ENCODE results near the gene MCF2L. TPM values are rescaled to one million over a fixed set of nuclear protein-coding genes. Genes with fewer than 3 reads are reported as not detected.

Gene MCF2L
- total RNA-seq, 3 donors from 2014 or later: 33.4 to 77.3 (median 38.6) TPM

- TF ChIP-seq, protein P1, sequence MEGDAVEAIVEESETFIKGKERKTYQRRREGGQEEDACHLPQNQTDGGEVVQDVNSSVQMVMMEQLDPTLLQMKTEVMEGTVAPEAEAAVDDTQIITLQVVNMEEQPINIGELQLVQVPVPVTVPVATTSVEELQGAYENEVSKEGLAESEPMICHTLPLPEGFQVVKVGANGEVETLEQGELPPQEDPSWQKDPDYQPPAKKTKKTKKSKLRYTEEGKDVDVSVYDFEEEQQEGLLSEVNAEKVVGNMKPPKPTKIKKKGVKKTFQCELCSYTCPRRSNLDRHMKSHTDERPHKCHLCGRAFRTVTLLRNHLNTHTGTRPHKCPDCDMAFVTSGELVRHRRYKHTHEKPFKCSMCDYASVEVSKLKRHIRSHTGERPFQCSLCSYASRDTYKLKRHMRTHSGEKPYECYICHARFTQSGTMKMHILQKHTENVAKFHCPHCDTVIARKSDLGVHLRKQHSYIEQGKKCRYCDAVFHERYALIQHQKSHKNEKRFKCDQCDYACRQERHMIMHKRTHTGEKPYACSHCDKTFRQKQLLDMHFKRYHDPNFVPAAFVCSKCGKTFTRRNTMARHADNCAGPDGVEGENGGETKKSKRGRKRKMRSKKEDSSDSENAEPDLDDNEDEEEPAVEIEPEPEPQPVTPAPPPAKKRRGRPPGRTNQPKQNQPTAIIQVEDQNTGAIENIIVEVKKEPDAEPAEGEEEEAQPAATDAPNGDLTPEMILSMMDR (IDR thresholded peaks at IDR 0.05): no peak
- TF ChIP-seq POLR2AphosphoS5 (IDR thresholded peaks at IDR 0.05): no peak
- TF ChIP-seq POLR2A (IDR thresholded peaks at IDR 0.05): no peak
- Histone ChIP-seq H3K4me1 (no peaks in the 10 kb centered on the region), H3K27me3 (no peaks in the 10 kb centered on the region), H3K27ac (no peak overlapping the region), H3K36me3 (no peaks in the 10 kb centered on the region), H3K9me3 (no peaks in the 10 kb centered on the region), H3K4me3 (no peak overlapping the region)
- DNase-seq (ENCODE audit: low spot score in 2 of 2): no peak
- intact Hi-C loops (cut with DNase I; ENCODE audit: low total_unique reads): no loop called here
Measured at GRCh38 chr13:112955271-112955937, 13.6 kb upstream of the MCF2L start.

DNA sequence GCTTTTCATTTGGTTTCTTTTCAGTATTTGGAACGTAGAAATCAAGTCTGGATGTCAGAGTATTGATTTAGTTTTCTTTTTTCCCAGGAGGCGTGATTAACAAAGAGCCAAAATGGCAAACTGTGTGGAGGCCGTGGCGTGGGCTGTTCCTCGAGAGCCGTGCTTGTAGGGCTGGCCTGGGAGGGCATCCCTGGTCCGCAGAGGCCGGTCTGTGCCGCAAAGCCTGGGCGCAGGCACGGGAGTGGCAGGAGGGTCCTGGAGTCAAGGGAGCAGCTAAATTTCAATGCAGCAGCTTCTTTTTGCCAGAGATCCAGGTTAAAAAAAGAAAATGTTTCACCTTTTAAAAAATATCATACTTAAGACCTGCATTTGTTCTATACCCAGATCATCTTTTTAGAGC lies 13.1 kb upstream of the MCF2L start:
- H3K27ac ChIP-seq: no peak overlapping the region
- H3K4me1 ChIP-seq: no peaks in the 10 kb centered on the region
- DNase-seq (ENCODE audit: low spot score in 2 of 2): no peak
- no peaks in the 10 kb centered on the region for H3K27me3 ChIP-seq
- no peak overlapping the region for H3K4me3 ChIP-seq
- TF ChIP-seq, protein P1 (IDR thresholded peaks at IDR 0.05): no peak
- no peak for TF ChIP-seq POLR2A (IDR thresholded peaks at IDR 0.05)
- no peak for TF ChIP-seq POLR2AphosphoS5 (IDR thresholded peaks at IDR 0.05)
- intact Hi-C loops (cut with DNase I; ENCODE audit: low total_unique reads): no loop called here
- H3K9me3 ChIP-seq: no peaks in the 10 kb centered on the region
- H3K36me3 ChIP-seq: no peaks in the 10 kb centered on the region

GRCh38 chr13:112956571-112957294 lies 12.3 kb upstream of the MCF2L start:
- no peak for DNase-seq (ENCODE audit: low spot score in 2 of 2)
- Histone ChIP-seq H3K27ac (no peak overlapping the region), H3K4me3 (no peak overlapping the region), H3K9me3 (no peaks in the 10 kb centered on the region), H3K27me3 (no peaks in the 10 kb centered on the region), H3K36me3 (no peaks in the 10 kb centered on the region), H3K4me1 (no peaks in the 10 kb centered on the region)
- intact Hi-C loops (cut with DNase I; ENCODE audit: low total_unique reads): no loop called here
- TF ChIP-seq POLR2A (IDR thresholded peaks at IDR 0.05) (no peak), POLR2AphosphoS5 (IDR thresholded peaks at IDR 0.05) (no peak)
- TF ChIP-seq, protein P1 (IDR thresholded peaks at IDR 0.05): no peak

DNA sequence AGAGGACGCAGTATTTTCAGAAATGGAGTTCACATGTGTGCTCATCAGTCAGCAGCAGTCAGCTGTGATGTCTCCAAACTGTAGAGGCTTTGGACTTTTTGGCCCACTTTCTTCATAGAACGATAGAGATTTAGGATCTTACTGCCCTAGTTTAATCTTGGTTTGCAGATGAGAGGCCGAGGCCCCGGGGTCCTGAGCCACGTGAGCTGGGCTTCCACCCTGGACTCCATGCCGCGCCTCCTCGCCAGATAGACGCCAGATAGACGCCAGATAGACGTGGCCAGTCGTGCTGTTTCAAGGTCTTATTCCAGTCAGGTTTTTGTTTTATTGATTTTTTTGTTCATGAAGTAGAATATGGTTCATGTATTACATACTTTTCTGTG lies 11.7 kb upstream of the MCF2L start:
- intact Hi-C loops (cut with DNase I; ENCODE audit: low total_unique reads): no loop called here
- Histone ChIP-seq H3K27me3 (no peaks in the 10 kb centered on the region), H3K4me3 (no peak overlapping the region), H3K27ac (no peak overlapping the region), H3K36me3 (no peaks in the 10 kb centered on the region), H3K4me1 (no peaks in the 10 kb centered on the region), H3K9me3 (no peaks in the 10 kb centered on the region)
- TF ChIP-seq POLR2A (IDR thresholded peaks at IDR 0.05): no peak
- TF ChIP-seq, protein P1 (IDR thresholded peaks at IDR 0.05): no peak
- TF ChIP-seq POLR2AphosphoS5 (IDR thresholded peaks at IDR 0.05): no peak
- DNase-seq (ENCODE audit: low spot score in 2 of 2): no peak

Data from breast epithelium (tissue), 4 donors.